Progenitor cell of endocrine pancreas (in vitro differentiated cells): ENCODE data around the gene MSN. TPM values are rescaled to one million over a fixed set of nuclear protein-coding genes. Genes with fewer than 3 reads are reported as not detected.

Source experiments
- DNase-seq: peaks from one replicate; pipeline ENCODE4 v3.0.0; 2021; ENCODE audit warnings: low spot score; ENCODE audit not compliant: unreplicated experiment
- H3K27ac Mint-ChIP-seq: 2 replicates; pipeline ENCODE4 v1.8.0; 2021; ENCODE audit warnings: mild to moderate bottlenecking, moderate library complexity, mixed read lengths
- H3K27me3 Mint-ChIP-seq: 2 replicates; pipeline ENCODE4 v1.8.0; 2021; ENCODE audit warnings: mixed read lengths
- H3K36me3 Mint-ChIP-seq: 2 replicates; pipeline ENCODE4 v1.8.0; 2022; ENCODE audit warnings: mixed read lengths; ENCODE audit not compliant: insufficient read depth
- H3K4me1 Mint-ChIP-seq: 2 replicates; pipeline ENCODE4 v1.8.0; 2021; ENCODE audit warnings: low read depth, mixed read lengths
- H3K4me3 Mint-ChIP-seq: 2 replicates; pipeline ENCODE4 v1.8.0; 2021; ENCODE audit warnings: low read depth, mild to moderate bottlenecking, moderate library complexity, mixed read lengths
- H3K9me3 Mint-ChIP-seq: 2 replicates; pipeline ENCODE4 v1.8.0; 2021; ENCODE audit warnings: low read depth, mixed read lengths
- CTCF ChIP-seq: fragments of 200-600 bp; sonication (generic); IDR thresholded peaks from one replicate; pipeline ENCODE4 v1.5.0; 2021; ENCODE audit warnings: antibody characterized with exemption, mild to moderate bottlenecking; ENCODE audit not compliant: unreplicated experiment
- total RNA-seq: library from RNA; stranded (reverse); gene quantifications from 2 replicates; pipeline ENCODE4 v1.2.1, GENCODE V29; 2021

Gene MSN
- total RNA-seq, 1 donor from 2014 or later = 28.8 TPM

GRCh38 chrX:65705439-65705838 lies 38.0 kb downstream of the MSN start:
- Mint-ChIP-seq H3K27ac (no peak overlapping the region), H3K36me3 (peaks cover 1% of the 10 kb centered on the region), H3K4me1 (peaks cover 3% of the 10 kb centered on the region), H3K4me3 (no peak overlapping the region), H3K9me3 (peaks cover 19% of the 10 kb centered on the region), H3K27me3 (no peaks in the 10 kb centered on the region)
- DNase-seq = no peak
- no peak for TF ChIP-seq CTCF

GRCh38 chrX:65706041-65706828 lies 38.8 kb downstream of the MSN start:
- Mint-ChIP-seq H3K36me3 (peaks cover 1% of the 10 kb centered on the region), H3K4me1 (peaks cover 3% of the 10 kb centered on the region), H3K9me3 (peaks cover 18% of the 10 kb centered on the region), H3K27me3 (no peaks in the 10 kb centered on the region), H3K27ac (no peak overlapping the region), H3K4me3 (no peak overlapping the region)
- TF ChIP-seq CTCF = no peak
- no peak for DNase-seq

GRCh38 chrX:65707151-65707550 lies 39.7 kb downstream of the MSN start:
- Mint-ChIP-seq H3K4me1 (peaks cover 3% of the 10 kb centered on the region), H3K9me3 (peaks cover 20% of the 10 kb centered on the region), H3K27ac (no peak overlapping the region), H3K36me3 (peaks cover 1% of the 10 kb centered on the region), H3K27me3 (no peaks in the 10 kb centered on the region), H3K4me3 (no peak overlapping the region)
- DNase-seq = no peak
- TF ChIP-seq CTCF = no peak

GRCh38 chrX:65712005-65712806 lies 44.8 kb downstream of the MSN start:
- no peak overlapping the region for H3K27ac Mint-ChIP-seq
- no peak for TF ChIP-seq CTCF
- H3K27me3 Mint-ChIP-seq = no peaks in the 10 kb centered on the region
- H3K9me3 Mint-ChIP-seq = peaks cover 20% of the 10 kb centered on the region
- no peak overlapping the region for H3K4me3 Mint-ChIP-seq
- no peak for DNase-seq
- H3K4me1 Mint-ChIP-seq = peaks cover under 1% of the 10 kb centered on the region
- peaks cover 1% of the 10 kb centered on the region for H3K36me3 Mint-ChIP-seq

GRCh38 chrX:65718538-65718937 lies 51.1 kb downstream of the MSN start:
- Mint-ChIP-seq H3K36me3 (peaks cover 2% of the 10 kb centered on the region), H3K27ac (no peak overlapping the region), H3K4me1 (no peaks in the 10 kb centered on the region), H3K9me3 (peaks cover 27% of the 10 kb centered on the region), H3K27me3 (no peaks in the 10 kb centered on the region), H3K4me3 (no peak overlapping the region)
- no peak for TF ChIP-seq CTCF
- DNase-seq = no peak
